COLO668 (cell line): ENCODE data around the gene CHST12.

Experiments used
- DNase-seq: peaks from one replicate; lab custom pipeline; 2025; ENCODE audit not compliant: unreplicated experiment; lab: John Stamatoyannopoulos, UW

CHST12 gene

DNA sequence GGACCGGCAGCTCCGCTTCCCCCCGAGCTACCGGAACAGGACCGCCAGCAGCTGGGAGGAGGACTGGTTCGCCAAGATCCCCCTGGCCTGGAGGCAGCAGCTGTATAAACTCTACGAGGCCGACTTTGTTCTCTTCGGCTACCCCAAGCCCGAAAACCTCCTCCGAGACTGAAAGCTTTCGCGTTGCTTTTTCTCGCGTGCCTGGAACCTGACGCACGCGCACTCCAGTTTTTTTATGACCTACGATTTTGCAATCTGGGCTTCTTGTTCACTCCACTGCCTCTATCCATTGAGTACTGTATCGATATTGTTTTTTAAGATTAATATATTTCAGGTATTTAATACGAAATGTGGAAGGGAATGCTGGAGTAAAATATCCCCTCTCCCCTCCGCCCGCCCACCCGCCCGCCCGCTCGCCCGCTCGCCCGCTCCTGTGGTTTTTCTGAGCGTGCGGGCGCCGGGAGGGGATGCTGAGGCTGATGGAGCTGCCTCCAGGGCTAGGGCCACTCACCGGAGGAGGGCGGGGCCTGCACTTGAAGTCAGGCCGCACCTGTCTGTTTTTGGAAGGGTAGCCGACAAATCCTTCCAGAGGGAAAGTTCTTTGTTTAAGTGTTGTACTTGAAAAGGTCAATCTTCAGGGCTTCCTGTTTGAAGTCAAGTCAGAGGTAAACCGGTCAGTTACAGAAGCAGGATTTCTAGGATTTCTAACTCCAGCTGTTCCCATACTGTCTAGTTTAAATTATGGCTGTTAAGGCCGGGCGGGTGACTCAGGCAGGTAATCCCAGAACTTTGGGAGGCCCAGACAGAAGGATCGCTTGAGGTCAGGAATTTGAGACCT is 30.5 kb downstream of the CHST12 start:
- no peak for DNase-seq

DNA sequence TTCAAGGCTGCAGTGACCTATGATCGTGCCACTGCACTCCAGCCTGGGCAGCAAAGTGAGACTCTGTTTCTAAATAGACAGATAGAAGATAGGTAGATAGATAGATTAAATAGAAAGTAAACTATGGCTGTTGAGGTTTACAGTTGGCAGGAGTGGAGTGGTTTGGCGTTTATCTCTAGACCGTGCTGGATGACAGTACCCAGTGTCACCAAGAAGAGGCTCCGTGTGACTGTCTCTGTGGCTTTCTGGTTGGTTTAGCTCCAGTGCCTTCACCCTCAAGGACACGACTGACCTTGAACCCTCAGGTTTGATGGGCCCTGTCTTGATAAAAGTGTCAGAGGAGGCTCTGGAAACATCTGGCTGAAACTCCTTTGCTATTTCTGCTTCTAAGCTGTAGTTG is 31.7 kb downstream of the CHST12 start:
- no peak for DNase-seq

DNA sequence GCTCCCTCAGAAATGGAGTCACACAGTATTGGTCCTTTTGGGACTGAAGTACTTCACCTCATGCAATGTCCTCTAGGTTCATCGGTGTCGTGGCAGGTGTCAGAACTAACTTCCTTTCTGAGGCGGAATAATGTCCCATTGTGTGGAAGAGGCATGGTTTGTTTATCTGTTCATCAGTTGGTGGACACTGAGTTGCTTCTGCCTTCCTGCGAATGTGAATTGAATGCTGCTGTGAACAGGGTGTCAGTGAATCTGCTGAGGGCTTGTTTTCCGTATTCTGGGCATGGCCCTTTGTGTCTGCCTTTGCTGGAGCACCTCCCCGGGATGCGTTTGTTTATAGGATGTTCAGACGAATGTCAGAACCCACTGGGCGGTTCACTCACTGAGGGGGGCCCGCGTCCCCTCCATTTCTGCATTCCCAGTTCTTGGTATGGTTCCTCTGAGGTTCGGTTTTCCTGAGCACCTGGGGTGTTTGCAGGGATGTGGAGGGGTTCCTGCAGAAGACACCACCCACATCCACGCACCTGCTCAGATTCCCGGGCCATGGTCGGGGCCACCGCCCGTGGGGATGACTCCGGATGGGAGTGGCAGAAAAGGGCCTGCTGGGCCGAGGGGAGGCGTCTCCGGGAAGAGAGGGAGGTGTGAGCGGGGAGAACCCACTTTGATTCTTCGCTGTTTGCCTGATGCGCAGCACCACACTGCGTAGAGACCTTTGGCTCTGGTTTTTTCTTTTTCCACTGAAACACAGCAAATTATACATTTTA is 33.1 kb downstream of the CHST12 start:
- no peak for DNase-seq

DNA sequence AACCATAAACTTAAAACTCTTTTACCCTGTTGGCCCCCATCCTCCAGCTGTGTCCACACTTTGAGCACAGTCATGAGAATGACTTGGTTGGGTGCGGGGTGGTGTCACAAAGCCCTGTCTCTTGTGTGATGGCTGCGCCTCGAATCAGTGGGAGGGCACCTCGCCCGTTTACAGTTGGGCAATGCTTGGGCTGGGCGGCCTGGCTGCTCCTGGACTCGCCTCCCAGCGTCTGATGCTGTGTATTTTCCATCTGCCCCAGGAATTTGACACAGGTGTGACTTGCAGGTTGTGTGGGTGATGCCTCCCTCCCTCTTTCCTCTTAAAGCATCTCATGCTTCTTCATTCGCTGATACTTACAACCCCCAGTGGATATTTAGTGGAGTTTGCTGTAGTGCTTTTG is 33.7 kb downstream of the CHST12 start:
- no peak for DNase-seq

DNA sequence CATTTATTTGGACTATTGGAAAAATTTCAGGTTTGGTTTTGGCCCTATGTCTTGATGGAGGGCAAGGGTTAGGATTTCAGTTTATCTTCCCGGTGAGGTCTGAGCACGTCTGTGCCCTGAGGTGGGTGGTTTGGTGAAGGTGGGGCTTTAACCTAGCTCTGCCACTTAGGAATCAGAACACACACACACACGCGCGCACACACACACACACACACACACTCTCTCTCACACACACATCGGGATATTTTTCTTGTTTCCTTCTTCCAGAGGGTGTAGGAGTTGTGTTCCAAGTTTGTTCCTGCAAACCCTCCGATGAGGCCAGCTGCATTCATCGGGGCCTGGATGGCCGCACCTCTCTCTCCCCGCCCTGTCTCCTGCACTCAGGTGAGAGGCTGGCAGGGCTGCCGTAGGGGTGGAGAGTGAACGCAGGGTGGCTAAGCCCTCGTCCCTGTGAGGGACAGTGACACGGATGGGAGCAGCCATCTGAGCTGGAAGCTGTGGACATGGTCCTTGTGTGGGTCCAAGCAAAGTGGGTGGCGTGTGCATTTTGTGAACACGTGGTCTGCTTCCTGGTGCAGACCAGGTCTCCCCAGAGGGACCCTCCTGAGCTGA is 34.2 kb downstream of the CHST12 start:
- no peak for DNase-seq

DNA sequence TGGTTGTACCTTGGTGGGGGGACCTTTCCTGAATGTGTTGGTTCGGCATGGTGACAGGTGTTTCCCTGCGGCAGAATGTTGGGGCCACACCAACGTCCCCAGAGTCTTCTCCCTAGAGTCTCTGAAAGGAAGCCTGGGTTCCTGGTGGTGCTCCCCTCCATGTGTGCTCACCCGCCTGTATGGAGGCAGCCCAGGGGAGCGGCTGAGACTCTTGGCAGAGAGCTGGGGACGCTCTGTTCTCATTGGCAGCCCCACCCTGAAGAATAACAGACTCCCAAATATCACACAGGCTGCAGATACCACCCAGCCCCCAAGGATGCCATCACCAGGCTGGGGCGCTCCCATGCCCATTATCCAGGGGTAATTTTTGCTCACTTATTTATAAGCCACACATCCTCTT is 34.8 kb downstream of the CHST12 start:
- DNase-seq: no peak

DNA sequence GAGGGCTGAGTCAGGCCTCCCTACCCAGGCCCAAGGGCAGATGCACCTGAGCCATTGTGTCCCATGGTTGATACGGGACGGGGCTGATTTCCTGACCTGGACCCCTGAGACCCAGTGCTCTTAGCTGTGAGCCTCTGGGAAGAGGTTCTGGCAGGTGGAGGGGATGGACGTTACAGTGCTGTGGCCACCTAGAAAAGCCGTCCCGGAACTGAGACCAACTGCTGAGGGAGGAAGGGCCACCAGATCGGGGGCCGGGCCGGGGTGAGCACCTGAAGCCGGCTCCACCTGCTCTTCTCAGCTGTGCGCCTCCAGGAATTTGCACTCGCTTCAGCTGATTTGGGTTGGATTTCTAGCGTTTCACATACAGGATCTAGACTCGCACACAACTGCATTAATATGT is 35.4 kb downstream of the CHST12 start:
- DNase-seq: no peak

DNA sequence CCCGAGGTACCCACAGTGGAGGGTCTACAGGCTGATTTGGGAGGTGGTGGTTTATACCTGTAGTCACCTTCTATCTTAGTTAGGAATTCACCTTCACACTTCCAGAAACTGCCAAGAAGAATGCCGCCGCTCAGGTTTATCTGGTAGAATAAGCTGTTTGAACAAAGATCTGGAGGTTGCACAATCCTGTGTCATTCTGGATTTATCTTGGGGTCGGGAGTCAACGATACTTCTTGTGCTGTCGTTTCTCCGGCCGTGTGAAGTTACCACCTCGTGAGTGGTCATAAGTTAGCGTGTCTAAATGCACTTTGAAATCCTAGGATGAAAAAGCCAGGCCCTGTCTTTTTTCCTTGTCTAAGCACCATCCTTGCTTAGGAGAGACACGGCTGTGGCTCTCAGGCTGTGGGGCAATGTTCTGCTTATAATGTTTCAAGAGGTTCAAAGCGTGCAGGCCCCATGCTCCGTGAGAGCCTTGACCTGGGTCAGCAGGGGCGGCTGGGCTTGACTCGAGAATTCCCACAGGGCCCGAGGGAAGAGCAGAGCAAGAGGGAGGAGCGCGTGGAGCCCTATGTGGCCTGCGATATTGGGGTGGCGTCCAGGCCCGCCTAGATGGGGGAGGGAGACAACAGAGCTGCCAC is 37.3 kb downstream of the CHST12 start:
- DNase-seq: no peak

DNA sequence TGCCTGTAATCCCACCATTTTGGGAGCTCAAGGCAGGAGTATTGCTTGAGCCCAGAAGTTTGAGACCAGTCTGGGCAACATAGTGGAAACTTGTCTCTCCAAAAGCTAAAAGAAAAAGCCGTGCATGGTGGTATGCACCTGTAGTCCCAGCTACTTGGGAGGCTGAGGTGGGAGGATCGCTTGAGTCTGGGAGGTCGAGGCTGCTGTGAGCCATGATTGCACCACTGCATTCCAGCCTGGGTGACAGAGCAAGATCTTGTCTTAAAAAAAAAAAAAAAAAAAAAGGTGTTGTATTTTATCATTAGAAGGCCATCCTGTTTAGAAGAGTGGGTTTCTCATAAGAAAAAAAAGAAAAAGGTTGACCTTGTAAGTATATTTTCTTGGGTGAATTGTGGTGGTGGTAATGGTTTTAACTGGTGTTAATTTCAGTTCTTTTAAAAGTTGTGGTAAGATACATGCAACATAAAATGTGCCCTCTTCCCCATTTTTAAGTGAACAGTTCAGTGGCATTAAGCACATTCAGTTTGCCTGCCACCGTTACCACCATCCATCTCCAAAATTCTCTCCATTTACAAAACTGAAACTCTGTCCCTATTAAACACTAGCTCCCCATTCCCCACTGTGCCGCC is 38.1 kb downstream of the CHST12 start:
- no peak for DNase-seq

DNA sequence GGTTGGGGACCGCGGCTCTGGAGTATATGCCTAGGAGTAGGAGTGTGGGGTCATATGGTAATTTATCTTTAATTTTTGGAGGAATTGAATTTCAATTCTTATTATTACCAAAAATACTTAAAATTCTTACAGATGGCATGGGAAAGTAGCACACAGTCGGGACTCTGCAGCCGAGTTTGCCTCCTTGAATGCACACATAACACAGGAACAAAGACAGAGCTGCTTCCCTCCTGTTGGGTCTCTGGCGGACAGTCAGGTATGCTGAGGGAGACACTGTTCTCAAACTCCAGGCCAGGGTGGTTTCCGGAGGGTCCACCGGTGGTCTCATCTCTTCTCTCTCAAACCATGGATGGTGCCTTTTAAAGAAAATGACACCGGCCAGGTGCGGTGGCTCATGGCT is 40.1 kb downstream of the CHST12 start:
- no peak for DNase-seq

DNA sequence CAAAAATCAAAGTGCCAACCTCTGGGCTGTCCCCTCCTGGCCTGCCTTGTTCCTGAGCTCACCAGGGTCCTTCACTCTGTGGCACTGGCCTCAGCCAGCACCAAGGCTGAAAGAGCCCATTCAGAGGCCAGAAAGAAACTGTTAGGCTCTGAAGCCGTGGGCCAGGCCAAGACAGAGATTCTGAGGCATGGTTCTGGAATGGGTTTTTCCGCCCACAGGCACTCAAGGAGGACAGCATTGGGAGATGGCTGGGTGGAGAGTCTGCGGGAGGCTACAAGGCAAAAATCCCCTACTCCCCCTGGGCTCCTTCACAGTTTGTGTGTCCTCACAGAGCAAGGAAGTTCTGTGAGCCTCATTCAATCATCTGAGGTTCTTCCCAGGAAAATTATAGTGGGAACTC is 41.1 kb downstream of the CHST12 start:
- no peak for DNase-seq

DNA sequence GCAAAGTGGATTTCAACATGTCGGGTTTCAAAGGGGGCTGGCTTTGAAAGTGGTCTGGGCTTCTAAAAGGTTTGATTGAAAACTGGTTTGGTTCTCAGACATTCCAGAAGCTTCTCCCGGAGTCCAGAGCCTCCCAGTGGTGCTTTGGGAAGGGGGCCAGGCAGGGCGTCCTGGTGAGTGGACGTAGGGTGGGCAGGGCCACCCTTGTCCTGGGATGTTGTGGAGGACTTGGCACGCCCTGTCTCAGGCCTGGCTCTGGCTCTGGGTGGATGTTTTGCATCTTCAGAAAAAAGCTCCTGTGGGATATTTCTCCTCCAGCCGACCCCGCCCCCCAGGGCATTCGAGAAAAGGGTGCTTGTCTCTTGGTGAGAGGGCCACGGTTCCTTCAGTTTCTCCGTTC is 41.6 kb downstream of the CHST12 start:
- DNase-seq: no peak

DNA sequence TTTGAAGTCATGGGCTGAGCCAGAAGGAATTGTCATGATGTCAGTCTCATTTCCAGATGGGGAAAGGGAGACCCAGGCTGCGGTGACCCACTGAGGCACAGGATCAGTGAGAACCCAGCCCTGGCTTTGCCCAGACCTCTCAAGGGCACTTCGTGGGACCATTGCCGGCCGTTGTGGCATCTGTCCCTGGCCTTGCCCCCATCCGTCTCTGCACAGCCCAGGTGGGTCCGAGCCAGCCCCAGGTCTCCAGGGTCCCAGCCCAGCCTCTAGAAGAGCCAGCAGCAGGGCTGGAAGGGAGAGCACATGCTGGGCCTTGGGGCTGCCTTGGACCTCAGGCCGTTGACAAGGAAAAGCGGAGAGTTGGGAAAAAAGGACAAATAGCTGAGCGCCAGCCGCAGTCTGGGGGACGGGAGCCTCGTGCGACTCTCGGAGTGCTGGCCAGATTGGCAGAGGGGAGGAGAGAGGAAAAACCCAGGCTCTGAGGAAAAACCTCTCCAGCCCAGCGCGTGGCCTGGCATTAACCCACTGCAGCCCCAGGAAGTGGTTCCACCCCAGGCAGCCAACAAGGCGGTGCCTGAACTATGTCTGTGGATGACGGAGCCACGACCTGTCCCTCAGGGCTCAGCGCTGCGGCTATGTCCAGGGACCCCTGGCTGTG is 42.6 kb downstream of the CHST12 start:
- DNase-seq: no peak

DNA sequence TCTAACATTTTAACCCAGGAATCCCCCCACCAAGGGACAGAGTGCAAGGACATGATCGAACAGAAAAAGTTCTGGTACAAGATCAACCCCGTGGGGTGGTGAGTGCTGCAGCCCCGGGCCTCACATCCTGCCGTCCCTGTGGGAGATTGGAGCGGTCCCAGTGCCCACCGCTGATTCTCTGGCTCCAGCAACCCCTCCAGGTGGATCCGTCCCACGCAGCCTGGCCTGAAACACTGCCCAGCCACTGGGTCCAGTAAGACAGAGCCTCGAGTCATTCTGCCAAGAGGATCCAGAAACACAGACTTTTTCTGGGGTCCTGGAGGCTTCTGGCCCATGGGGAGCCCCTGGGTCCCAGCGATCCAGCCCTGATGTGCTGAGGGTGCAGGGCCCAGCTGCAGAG is 43.3 kb downstream of the CHST12 start:
- DNase-seq: no peak

DNA sequence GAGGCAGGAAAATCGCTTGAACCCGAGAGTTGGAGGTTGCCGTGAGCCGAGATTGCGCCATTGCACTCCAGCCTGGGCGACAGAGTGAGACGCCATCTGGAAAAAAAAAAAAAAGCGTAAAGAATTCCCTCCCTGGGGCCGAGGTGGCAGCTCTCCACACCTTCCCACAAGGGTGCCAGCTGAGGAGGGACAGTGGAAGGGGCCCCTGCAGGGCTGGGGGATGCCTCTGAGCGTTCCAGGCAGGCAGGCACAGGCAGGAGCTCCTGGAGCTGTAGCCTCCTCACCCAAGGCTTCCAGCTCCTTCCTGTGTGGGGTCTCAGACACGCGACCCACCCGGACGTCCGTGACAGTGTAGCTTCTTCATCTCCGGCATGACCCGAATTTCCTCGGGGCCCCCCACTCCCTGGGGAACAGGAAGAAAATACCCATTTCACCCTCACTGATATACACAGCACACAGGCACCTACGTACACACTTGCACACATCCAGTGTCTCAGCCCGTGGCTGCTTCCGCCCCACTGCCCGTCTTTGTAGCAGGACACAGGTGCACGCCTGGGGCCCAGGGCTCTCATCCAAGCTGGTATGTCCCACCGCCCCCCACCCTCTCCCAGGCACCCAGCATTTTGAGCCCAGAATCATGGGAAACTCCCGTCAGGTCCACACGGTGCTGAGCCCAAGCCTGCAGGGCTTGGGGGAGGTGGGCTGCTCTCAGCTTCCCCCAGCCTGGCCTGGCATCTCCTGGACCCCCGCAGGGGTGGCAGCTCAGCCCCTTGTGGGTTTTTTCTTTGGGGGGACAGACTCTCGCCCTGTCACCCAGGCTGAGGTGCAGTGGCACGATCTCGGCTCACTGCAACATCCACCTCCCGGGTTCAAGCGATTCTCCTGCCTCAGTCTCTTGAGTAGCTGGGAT is 47.0 kb downstream of the CHST12 start:
- DNase-seq: no peak

DNA sequence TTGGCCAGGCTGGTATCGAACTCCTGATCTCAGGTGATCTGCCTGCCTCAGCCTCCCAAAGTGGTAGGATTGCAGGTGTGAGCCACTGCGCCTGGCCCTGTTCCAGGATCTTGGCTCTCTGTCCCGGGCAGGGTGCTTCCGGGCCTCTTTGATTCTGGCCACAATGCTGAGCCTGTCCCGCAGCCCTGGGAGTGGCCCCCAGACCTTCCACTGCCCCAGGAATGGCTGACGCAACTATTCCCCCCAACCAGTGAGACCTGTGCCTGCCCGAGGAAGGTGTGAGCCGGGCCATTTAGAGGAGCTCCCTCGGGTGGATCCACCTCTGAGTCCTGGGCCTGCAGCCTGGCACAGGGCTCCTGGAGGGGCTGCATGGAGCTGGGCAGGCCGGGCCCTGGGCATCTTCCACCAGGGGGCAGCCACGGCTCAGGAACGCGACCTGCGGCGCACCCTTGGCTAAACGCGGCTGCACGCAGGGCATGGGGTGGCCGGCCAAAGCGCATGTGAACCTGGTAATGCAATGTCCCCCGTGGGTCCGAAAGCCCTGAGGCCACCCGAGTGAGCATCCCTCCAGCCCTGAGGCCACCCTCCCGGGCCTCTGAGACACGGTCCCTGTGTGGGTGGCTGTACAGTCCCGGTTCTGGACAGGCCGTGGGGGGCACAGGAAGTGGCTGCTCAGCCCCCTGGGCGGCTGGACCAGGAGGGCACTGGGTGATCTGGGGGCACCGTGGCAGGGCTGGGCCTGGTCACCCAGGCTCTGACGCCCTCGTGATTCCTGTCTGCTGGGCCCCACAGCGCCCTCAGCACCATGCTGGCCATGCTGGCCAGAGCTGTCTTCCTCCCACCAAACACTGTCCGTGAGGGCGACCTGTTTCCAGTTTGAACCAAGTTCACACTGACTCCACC is 48.0 kb downstream of the CHST12 start:
- peak; percentile 93 for DNase-seq

DNA sequence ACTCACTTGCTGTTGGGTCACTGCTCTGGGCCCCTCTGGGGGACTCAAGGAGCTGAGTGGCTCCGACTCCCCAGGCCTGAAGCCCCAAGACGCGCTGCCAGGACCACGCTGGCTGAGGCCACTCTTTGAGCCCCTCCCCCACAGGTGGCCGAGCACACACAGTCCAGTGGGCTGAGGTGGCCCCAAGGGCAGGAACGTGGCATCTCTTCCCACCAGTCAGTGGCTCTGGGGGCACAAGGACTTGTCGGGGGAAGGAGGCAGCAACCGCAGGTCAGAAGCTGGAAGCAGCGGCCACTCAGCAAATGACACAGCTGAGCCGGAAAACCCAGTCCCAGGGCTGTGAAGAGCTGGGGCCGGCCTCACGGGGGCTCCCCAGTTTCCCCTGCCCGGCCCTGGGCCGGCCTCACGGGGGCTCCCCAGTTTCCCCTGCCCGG is 48.7 kb downstream of the CHST12 start:
- DNase-seq: peak; percentile 55

DNA sequence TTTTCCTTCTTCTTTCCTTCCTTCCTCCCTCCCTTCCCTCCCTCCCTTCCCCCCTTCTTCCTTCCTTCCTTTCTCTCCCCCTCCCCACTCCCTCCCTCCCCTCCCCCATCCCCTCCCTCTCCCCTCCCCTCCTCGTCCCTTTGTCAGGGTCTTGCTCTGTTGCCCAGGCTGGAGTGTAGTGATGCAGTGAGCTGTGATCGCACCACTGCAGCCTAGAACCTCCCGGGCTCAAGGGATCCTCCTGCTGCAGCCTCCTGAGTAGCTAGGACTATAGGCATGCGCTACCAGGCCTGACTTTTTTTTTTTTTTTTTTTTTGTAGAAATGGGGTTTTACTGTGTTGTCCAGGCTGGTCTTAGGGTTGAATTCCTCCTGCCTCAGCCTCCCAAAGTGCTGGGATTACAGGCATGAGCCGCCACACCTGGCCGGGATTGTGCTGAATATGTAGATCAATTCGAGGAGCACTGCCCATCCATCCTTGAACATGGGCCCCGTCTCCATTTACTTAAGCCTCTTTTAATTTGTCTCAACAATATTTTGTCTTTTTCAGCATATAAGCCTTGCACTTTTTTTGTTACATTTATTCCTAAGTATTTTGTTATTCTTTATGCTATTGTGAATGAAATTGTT is 49.3 kb downstream of the CHST12 start:
- DNase-seq: no peak
